DMS114 treated with DMSO at 0.1 percent for 48 hours (cell line): ENCODE results near the gene SLC17A7.
"Not testable (repeated sequence)": the region's sequence is repeated elsewhere in the genome, so short reads cannot be mapped to it uniquely, and the experiment has no call there.

Source experiments
- DNase-seq: peaks from one replicate; lab custom pipeline; 2025; ENCODE audit not compliant: unreplicated experiment; lab: John Stamatoyannopoulos, UW

Gene SLC17A7

DNA sequence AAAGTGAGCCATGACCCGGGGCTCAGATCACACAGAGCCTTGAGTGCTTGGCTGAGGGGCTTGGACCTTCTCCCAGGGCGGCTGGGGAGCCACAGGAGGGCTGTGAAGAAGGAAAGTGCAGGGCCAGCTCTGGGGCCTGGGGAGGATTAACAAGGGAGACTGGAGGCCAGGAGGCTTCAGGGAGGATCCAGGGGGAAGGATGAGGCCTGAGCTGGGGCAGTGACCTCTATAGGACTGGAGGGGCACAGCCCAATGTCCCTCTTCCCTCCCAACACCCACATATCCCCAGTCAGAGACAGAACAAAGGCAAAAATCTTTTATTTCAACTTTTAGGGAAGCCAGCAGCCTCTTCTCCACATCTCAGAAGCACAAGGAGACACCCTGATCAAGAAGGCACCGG lies 4.7 kb upstream of the SLC17A7 start:
- no peak for DNase-seq

DNA sequence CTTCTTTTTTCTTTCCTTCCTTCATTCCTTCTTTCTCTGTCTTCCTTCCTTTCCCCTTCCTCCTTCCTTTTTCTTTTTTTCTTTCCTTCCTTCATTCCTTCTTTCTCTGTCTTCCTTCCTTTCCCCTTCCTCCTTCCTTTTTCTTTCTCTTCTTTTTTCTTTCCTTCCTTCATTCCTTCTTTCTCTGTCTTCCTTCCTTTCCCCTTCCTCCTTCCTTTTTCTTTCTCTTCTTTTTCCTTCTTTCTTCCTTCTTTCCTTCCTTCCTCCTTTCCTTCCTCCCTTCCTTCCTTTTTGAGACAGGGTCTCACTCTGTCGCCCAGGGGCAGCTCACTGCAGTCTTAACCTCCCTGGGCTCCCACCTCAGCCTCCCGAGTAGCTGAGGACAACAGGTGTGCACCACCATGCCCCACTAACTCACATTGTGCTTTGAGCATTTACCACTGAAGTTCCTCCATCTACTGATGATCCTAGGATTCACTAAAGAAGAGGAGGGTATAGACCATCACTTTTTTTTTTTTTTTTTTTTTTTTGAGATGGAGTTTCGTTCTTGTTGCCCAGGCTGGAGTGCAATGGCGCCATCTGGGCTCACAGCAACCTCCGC lies 2.9 kb upstream of the SLC17A7 start:
- DNase-seq, result not testable (repeated sequence)

DNA sequence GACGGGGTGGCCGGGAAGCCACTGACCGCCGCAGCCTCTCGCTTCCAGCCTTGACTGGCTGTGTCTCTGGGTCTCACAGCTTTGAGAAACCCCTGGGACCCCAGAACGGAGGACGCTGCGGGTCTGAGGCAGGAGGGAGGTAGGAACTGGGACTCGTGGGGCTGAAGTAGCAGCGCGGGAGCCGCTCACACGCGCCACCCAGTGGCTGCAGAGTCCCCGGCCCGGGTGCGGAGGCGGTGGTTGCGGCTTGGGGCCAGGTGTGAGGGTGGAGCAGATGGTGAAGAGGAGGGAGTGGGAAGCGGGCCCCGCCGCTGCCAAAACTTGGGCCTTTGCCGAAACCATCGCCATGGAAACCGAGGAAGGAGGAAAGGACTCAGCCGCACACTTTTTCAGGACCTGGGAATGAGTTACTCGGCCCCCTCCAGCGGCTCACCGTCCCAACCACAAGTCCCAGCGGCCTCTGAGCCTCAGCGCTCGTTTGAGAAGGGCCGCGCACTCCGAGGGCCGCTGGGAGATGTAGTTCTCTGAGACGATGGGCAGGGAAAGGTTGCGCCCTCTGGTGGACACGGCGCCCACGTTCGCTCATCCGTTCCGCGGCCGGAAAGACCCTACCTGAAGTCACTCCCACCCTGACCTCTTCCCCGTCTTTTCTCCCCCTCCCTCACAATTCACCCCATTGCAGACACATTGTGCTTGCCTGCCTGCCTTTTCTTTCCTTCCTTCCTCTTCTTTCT lies 2.2 kb upstream of the SLC17A7 start:
- peak; percentile 79 for DNase-seq

DNA sequence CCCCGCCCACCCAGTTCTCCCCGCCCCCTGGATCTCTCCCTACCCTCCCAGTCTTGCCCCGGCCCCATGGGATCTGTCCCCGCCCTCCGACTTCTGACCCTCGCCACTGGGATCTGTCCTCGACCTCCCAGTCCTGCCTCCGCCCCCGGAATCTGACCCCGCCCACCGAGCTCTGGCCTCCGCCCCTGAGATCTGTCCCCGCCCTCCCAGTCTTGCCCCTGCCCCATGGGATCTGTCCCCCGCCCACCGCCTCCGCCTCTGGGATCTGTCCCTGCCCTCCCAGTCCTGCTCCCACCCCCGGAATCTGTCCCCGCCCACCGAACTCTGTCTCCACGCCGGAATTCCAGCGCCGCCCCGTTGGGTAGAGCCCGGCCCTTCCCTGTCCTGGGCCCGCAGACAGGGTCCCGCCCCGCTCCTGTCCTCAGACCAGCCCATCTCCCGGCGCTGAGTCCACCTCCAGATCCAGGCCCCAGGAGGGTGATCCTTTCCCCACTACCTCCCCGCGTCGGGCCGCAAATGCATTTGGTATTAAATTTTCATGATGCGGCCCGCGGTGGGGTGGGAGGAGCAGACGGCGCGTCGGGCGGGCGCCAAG lies 1.5 kb upstream of the SLC17A7 start:
- peak; percentile 49 for DNase-seq

DNA sequence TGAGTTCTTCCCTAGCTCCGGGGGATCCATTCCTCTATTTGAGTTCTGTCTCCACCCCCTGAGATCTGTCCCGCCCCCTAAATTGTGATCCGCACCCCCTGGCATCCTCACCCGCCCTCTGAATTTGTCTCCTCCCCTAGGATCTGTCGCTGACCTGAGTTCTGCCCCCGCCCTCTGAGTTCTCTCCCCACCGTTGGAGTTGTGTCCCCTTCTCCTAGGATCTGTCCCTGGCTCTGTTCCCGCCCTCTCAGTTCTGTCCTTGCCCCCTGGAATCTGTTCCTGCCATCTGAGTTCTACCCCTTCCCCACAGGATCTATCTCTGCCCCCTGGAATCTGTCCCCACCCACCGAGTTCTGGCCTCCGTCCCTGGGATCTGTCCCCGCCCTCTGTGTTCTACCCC lies 1.0 kb upstream of the SLC17A7 start:
- DNase-seq, result no peak

DNA sequence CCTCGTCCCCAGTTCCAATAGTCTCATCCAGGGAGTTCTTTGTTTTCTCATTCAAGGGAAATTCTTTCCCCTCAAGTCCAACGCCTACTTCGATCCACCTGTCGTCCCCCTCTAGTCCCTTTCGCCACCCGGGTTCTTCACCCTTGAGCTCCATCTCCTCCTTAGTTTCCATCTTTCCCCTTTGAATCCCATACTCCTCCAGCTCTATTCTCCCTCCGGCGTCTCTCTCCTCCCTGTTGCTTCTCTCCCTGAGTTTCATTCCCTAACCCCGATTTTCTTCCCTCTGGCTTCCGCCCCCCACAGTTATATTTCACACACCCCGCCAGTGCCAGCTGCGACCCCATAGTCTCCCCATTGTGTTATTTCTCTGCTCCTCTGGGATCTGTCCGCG lies 628 bp upstream of the SLC17A7 start:
- no peak for DNase-seq

DNA sequence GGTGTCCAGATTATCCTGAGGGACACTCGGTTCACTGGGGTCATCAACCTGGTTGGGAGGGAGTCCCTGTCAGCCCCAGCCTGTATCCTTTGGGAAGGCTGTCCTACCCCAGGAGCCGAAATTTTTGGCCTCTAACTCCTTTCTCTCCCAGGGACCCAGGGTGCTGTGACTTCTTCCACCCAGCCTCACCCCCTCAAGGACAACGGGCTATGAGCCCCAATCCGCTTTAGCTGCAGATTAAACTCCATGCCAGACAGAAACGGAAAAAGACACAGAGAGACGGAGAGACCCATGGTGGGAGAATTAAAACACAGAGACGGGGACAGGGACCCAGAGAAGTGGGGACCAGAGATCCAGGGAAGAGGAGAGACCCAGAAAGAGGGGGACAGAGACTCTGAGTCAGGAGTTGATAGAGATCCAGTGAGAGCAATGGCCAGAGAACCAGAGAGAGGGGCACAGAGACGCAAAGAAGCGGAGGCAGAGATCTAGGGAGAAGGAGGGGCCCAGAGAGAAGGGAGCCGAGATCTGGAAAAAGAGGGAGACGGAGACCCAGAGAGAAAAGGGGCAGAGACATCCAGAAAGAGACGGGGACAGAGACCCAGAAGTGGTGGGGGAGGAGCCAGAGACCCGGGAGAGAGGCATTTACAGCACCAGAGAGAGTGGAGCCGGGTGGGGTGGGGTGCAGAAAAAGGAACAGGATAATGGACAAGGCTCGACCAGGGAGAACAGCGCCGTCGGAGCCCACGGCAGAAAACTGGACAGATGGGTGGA lies 703 bp downstream of the SLC17A7 start:
- no peak for DNase-seq

DNA sequence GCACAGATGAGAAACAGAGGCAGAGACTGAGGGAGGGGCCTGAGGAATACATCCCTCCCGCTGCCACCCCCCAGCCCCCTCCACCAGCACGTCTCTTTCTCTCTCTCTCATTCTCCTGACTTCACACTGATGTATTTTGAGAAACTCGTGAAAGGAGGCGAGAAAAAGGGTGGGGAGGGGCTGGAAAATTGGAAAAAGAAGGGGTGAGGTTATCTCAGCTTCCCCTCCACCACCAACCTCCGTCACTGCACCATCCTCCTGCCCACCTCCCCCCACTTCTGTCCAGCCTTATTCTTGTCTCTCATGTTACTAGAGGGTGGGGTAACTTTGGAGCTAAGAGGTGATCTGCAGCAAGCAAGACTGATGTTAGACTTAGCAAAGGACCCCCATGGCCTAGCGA lies 1.5 kb downstream of the SLC17A7 start:
- DNase-seq, result no peak

DNA sequence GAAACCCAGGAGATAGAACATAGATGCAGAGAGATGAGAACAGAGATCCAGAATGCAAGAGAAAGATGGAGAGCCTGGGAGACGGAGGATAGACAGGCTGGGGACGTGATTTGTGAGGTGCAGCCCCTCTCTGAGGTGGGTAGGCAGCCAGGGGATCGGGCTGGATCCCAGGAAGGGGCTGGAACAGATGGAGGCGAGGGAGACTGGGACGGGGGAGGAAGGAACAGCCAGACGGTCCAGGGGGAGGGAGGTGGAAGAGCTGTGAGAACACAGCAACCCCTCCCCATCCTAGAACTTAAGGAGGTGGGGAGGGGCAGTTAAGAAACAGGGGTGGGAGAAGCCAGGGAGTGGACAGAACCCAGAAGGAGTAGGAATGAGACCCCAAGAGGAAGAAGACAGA lies 3.1 kb downstream of the SLC17A7 start:
- no peak for DNase-seq

DNA sequence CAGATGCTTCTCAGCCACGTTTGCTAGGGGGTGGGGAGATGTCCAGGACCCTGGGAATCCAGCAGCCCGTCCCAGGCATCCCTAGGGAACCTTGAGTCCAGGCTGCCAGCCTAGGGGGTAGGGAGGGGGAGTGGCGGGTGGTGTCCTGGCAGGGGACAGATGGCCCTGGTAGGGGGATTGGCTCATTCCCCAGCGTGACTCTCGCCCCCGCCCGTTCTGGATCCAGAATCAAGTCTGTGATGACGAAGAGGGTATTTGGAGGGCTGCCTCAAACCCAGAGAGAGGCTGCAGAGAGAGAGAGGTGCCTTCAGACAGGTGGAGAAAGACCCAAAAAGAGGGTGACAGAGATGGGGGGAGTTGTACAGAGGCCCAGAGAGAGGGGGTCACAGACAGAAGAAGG lies 4.1 kb downstream of the SLC17A7 start:
- no peak for DNase-seq

DNA sequence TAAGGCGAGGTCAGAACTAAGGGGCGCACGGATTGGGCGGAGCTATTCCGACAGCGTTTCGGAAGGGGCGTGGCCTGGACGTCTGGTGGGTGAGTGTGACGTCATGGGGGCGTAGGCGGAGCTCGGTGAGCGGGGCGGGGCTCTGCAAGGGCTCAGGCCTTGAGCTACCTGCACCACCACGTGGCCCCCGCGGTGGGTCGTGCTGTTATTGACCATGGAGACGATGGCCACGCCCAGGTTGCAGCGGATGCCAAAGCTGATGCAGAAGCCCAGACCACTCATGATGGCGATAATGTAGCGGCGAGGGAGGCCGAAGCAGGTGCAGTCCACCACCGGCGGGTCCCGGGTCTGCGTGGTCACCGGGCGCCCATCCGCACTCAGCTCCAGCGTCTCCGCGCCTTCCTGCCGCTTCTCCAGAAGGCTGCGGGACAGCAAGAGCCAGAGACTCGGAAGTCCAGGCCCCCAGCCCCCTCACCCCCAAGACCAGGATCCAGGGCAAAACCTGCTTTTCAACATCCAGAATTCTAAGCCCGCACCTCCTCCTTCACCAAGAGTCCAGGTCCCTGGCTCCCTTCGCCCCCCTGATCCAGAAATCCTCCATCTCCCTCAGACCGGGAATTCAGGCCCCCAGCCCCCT lies 4.8 kb downstream of the SLC17A7 start:
- no peak for DNase-seq

DNA sequence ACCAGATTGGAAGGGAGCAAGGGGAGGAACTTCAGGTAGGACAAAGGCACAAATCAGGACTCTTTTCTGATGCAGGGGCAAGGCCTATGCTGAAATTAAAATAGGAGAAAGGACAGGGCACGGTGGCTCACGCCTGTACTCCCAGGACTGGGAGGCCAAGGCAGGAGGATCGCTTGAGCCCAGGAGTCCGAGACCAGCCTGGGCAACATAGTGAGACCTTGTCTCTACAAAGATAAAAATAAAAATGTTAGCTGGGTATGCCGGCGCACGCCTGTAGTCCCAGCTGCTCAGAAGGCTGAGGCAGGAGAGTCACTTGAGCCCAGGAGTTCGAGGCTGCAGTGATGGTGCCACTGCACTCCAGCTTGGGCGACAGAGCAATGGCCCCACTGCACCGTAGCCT lies 5.7 kb downstream of the SLC17A7 start:
- DNase-seq, result no peak

DNA sequence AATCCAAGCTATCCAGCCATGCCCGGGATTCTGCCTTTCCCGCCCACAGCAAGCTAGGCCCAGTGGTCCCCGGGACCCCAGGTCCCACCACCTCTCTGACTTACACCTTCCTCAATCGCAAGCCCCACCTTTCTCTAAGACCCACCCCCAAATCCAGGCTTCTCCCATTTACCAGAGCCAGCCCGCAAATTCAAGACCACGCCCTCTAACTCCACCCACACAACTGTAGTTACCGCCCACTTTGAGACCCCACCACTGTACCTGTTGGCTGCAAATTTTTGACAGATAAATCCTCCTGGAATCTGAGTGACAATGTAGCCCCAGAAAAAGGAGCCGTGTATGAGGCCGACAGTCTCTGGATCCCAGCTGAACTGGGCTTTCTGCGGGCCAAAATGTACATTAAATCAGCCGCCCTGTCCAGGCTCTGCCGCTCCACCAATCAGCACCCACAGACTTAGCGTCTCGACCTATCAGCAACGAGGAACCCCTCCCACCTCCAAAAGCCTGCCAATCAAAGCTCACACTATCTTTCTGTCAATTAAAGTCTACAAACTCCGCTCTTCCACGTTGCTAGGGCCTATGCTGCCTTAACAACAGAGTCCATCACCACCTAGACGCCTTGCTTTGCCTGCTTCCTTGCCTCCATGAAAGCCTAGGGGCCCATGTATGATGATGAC lies 6.3 kb downstream of the SLC17A7 start:
- DNase-seq, result no peak

DNA sequence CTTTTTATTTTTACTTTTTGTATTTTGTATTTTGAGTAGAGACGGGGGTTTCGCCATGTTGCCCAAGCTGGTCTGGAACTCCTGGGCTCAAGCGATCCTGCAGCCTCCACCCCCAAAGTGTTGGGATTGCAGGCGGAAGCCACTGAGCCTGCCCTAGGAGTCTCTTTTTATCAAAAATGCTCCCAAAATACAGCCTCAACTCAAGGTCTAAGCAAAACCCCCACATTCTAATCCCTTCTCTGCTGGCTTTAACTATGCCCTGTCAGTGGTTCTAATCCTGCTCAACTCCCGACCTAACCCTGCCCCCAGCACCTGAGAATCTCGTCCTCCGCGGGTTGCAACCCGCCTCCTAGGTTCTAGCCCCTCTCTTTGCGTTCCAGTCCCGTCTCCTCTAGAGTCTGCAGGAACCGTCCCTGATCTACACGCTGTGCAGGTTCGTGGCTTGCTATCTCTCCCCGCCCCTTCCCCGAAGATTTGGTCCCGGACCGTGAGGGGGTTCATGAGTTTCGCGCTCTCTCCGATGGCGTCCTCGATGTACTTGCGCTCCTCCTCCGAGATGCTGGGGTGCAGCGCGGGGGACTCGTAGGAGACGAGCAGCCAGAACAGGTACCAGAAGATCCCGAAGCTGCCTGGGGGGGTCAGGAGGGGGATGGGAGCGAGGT lies 8.0 kb downstream of the SLC17A7 start:
- DNase-seq, result no peak

DNA sequence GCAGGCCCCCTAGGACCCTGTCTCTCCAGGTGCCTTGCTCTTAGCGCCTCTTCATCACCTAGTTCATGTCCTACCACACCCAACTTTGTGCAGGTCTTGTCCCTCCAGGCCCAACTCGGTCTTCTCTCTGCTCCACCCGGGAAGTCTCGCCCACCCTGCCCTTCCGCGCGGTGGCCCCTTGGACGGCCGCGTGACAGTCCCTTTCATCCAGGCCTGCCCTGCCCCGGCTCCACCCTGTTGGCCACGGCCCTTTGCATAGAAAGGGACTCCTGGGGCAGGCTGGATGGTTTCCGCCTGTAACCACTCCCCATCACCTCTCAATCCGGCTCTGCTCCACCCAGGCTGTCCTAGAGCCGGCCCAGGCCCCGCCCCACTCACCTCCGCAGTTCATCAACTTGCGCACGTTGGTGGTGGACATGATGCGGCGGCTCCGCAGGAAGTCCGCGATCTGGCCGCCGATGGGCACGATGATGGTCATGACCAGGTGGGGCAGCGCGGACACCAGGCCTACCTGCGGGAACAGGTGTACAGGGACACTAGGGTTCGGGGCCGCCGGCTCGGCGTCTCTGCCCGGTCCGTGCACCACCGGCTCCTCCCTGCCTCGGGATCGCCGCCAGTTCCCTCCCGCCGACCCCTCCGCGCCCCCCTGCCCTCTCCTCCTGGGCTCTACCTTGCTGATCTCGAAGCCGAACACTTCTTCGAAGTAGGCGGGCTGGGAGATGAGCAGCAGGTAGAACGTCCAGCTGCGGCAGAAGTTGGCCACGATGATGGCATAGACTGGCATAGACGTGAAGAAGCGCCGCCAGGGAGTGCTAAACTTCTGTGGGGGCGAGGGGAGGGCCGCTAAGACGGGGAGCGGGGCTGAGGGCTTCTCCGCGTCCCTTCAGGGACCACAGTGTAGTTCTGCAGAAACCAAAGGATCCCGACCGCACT lies 8.9 kb downstream of the SLC17A7 start:
- DNase-seq, result no peak

DNA sequence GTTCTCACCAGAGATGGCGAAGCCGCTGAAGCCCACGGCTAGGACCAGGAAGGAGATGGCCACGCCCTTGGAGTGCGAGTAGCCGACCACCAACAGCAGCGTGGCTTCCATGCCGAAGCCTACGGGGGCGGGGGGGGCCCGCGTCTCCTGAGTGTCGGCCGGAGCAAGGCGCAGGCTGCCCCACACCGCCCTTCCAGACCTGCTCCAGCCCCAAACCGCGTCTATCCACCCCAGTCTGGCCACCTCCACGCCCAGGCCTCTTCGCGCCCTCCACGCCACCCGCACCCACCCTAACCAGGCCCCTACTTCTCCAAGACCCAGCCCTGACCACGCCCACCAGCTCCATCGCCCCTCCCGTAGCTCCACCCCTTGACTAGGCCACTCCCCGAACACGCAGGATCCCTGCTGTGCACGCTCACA lies 10.0 kb downstream of the SLC17A7 start:
- no peak for DNase-seq

DNA sequence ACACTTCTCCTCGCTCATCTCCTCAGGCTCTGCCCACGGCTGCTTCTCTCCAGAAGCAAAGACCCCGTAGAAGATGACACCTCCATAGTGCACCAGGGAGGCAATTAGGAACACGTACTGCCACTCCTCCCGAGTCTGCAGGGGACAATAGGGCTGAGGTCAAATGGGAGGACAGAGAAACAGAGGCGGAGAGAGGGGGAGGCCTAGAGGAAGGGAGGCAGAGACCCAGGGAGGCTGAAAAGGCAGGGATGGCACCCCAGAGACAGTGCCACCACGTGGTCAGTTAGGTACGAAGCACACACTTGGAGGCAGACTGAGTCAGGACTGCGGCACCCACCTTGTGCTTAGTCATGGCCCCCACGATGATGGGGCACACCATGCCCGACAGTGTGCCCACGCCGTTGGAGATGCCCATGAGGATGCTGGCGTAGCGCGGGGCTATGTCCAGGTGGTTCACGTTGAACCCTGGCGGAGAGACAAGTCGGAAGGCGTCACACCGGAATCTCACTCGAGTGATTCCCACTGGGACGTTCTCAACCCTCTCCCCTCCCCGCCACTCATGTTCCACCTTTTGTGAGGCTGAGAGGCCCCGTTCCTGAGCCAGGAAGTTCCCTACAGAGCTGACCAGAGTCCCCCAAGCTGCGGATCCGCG lies 10.5 kb downstream of the SLC17A7 start:
- DNase-seq, result no peak

DNA sequence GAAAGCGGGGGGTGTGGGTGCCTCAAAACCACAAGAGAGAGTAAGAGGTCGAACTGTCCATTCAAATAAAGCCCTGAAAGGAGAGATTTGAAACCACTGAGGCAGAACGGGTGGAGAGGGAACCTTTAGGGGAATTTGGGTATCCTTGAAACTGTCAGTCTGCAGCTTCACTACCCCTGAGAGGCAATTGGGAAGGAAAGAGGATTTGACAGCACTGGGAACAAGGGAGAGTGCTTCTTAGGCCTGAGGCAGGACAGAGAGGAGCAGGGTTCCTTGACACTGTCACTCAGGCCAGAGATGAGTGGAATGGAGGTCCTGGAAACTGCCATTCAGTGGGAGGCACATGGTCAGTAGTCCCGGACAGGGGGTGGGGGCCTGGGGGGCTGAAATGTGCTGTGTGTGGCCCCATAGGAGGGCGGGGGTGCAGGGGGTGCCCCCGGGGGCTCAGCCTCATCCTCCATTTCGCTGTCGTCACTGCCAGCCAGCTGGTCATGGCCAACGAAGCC lies 11.1 kb downstream of the SLC17A7 start:
- DNase-seq, result no peak
